A673 (cell line): ENCODE measurements around the gene EXPH5.

ENCODE experiments used
- EZH2 ChIP-seq: fragments of 200-600 bp; sonication (generic); IDR thresholded peaks from 2 replicates; pipeline ENCODE4 v1.6.1; 2017; ENCODE audit warnings: borderline replicate concordance, low read depth, mild to moderate bottlenecking, mixed read lengths, antibody characterized with exemption, low read length; ENCODE audit not compliant: poor library complexity, severe bottlenecking
- TF ChIP-seq, protein P1 (sequence below): fragments of 300-800, 200-600 bp; sonication (generic); conservative IDR thresholded peaks from 2 replicates; pipeline ENCODE4 v1.5.1; 2017; ENCODE audit warnings: low read depth, mild to moderate bottlenecking, antibody characterized with exemption, low read length, moderate library complexity, mixed read lengths

DNA sequence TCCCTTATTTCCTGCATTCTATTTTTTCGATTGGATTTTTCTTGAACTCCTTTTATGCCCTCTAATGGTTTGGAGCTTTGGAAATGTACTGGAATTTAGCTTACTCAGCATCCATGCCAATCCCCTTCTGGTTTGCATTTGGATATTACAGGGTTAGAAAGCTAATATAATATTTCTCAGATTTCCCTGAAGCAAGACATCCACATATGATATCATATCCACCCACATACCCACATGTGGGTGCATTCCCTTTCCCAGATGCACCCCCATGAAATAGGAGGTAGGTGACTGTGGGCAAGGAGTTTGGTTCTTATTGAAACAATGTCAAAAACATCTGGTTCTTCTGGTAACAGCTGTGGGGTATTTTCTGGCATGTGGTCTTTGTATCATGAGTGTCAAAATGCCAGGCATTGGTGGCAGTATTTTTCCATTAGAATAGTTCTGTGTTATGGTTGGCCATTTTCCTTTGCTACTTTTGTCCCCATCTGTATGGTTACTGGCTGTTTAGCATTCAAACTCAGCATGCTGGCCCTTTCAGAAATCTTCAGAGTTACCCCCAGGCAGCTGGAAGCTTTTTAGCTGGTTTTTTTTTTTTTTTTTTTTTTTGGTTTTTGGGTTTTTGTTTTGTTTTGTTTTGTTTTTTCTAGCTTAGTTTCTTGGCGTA lies 38.6 kb upstream of the EXPH5 start:
- TF ChIP-seq, protein P1, sequence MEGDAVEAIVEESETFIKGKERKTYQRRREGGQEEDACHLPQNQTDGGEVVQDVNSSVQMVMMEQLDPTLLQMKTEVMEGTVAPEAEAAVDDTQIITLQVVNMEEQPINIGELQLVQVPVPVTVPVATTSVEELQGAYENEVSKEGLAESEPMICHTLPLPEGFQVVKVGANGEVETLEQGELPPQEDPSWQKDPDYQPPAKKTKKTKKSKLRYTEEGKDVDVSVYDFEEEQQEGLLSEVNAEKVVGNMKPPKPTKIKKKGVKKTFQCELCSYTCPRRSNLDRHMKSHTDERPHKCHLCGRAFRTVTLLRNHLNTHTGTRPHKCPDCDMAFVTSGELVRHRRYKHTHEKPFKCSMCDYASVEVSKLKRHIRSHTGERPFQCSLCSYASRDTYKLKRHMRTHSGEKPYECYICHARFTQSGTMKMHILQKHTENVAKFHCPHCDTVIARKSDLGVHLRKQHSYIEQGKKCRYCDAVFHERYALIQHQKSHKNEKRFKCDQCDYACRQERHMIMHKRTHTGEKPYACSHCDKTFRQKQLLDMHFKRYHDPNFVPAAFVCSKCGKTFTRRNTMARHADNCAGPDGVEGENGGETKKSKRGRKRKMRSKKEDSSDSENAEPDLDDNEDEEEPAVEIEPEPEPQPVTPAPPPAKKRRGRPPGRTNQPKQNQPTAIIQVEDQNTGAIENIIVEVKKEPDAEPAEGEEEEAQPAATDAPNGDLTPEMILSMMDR: no peak
- TF ChIP-seq EZH2: no peak
